GM08714 (cell line): Measurements from ENCODE around the gene TAGLN.

ENCODE experiments used
- H3K4me3 ChIP-seq: fragments of 200-500 bp; sonication (Bioruptor generic); 2 replicates; pipeline ENCODE4 v1.5.1; 2014; ENCODE audit warnings: mild to moderate bottlenecking, low read length, inconsistent platforms
- ZNF274 ChIP-seq: IDR thresholded peaks from 2 replicates; pipeline ENCODE4 v1.6.1; 2012; ENCODE audit warnings: mild to moderate bottlenecking, low read depth, low read length

TAGLN gene

GRCh38 chr11:117239295-117239694 is 40.1 kb downstream of the TAGLN start:
- no peak for TF ChIP-seq ZNF274
- H3K4me3 ChIP-seq: no peak overlapping the region

DNA sequence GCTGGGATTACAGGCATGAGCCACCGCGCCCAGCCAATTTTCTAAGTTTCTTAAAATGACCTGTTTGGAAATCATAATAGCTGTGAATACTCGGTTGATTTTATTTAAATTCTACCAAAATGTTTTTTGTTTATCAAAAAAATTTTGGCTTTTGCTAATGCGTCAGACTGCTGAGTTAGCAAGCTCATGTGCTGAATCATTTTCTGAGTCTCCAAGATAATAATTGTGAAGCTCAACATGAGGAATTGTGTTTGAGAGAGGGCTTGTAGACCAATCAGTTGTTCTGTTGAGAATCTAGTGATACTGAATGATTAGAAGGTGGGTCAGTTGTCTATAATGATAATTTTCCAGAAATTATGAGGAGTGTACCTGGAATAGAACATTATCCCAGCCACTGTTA is 49.2 kb downstream of the TAGLN start:
- no peak for TF ChIP-seq ZNF274

DNA sequence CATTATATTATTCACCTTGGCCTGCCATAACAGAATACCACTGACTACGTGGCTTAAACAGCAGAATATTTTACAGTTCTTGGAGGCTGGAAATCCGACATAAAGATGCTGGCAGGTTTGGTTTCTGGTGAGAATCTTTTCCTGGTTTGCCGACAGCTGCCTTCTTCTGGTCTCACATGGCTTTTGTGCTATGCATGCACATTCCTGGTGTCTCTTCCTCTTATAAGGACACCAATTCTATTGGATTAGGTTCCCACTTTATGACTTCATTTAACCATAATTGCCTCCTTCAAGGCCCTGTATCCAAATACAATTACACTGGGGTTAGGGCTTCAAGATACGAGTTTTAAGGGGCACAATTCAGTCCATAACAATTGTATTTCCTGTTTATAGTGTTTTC is 50.4 kb downstream of the TAGLN start:
- H3K4me3 ChIP-seq: no peak overlapping the region
- no peak for TF ChIP-seq ZNF274

More for the DNA sequence above, 49.2 kb downstream of the TAGLN start:
- no peak overlapping the region for H3K4me3 ChIP-seq

DNA sequence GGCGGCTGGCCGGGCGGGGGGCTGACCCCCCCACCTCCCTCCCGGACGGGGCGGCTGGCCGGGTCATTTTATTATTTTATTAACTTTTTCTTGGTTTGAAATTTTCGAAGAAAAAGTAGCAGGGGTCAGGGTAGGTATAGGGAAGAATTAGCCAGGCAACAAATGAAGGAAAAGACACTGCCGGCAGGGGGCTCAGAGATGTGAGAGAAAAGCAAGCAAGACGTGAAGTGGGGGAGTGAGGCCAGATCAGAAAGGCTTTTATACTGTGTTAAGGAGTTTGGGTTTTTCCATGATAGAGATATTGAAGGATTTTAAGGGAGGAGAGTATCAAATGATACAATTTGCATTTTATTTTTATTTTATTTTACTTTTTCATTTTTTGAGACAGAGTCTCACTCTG is 52.3 kb downstream of the TAGLN start:
- TF ChIP-seq ZNF274: no peak

DNA sequence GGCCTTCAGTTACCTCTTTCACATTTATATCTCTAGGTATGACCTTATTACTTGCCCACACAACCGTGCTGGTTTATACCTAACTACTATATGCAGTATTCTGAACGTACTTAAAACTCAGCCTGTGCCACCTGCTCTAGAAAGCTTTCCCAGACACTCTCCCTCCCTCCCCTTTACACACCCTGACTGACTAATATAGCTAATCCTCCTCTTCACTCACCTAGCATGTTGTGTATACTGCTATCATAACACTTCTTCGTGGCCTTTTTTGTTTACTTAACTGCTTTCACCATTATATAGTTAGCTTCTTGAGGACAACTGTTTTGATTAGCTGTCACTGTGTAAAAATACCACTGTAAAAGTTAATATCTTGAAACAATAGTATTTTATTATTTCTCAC is 56.8 kb downstream of the TAGLN start:
- no peak overlapping the region for H3K4me3 ChIP-seq
- no peak for TF ChIP-seq ZNF274

More for the DNA sequence above, 52.3 kb downstream of the TAGLN start:
- H3K4me3 ChIP-seq: no peak overlapping the region

- no peak for TF ChIP-seq ZNF274
Observed at GRCh38 chr11:117256573-117256972, 57.4 kb downstream of the TAGLN start.

More at GRCh38 chr11:117256573-117256972, 57.4 kb downstream of the TAGLN start:
- no peak overlapping the region for H3K4me3 ChIP-seq
